Neuron (in vitro differentiated cells): ENCODE data around the gene FASTKD2.

Experiments
- H2AFZ ChIP-seq: one replicate; pipeline ENCODE4 v1.6.1; 2013; ENCODE audit warnings: low read depth, mild to moderate bottlenecking, inconsistent platforms, low read length, moderate library complexity
- H3K27me3 ChIP-seq: one replicate; pipeline ENCODE4 v1.6.1; 2013; ENCODE audit warnings: low read length; ENCODE audit not compliant: insufficient read depth
- H3K36me3 ChIP-seq: one replicate; pipeline ENCODE4 v1.6.1; 2013; ENCODE audit warnings: low read length; ENCODE audit not compliant: insufficient read depth
- H3K4me1 ChIP-seq: one replicate; pipeline ENCODE4 v1.6.1; 2013; ENCODE audit warnings: low read length; ENCODE audit not compliant: insufficient read depth
- H3K4me3 ChIP-seq: 2 replicates; pipeline ENCODE4 v1.5.1; 2013; ENCODE audit warnings: mild to moderate bottlenecking, low read length, moderate library complexity
- H3K9me3 ChIP-seq: one replicate; pipeline ENCODE4 v1.6.1; 2013; ENCODE audit warnings: low read length

The FASTKD2 gene

DNA sequence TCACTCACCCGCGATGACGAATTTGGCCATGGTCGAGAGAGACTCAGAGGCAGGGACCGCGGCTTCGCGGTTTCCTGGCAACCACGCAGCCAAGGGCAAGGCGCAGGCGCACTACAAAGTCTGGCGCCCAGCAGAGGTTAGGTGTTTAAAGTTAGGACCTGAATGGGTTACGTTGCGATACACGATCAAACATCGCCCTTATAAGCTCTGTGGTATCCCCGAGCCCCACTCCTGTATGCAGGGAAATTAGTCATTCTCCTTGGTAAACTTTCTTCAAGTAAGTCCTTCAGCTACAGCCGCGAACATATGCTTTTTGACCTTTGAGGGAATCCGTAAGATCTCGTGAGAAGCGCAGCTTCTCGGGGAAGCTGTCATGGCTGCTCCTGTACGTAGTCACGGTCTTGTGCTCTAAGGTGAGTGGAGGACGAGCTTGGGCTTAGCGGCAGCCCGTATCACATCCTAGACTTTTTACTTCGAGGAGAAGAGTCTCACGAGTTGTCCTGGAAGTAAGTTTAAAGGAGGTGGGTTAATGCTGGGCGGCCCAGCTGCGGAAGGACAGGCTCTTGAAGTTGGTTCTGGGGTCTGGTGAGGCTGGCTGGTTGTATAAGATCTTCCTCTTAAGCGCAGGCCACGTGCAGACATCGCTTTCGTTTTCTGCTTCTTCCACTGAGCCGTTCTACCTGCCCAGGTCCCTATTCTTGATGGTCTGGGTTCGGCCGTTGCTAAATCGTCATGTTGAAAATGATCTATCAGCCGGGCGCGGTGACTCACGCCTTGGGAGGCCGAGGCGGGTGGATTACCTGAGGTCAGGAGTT lies at the start of gene FASTKD2, which contains the start of gene MDH1B:
TSS of gene FASTKD2 (plus strand) at position 365 of the 815 bp plus-strand sequence. CDS start 1,088 bp downstream, outside the sequence.
TSS of gene MDH1B (minus strand) at position 87 of the 815 bp plus-strand sequence. CDS start at position 30, 57 bp downstream.
- Histone ChIP-seq H2AFZ (peak within 1 kb of the TSS; percentile 98), H3K27me3 (no peaks in the 10 kb centered on the region), H3K4me3 (peak within 1 kb of the TSS; percentile 60), H3K9me3 (no peaks in the 10 kb centered on the region), H3K4me1 (peaks cover 10% of the 10 kb centered on the region), H3K36me3 (peaks cover 24% of the 10 kb centered on the region)

DNA sequence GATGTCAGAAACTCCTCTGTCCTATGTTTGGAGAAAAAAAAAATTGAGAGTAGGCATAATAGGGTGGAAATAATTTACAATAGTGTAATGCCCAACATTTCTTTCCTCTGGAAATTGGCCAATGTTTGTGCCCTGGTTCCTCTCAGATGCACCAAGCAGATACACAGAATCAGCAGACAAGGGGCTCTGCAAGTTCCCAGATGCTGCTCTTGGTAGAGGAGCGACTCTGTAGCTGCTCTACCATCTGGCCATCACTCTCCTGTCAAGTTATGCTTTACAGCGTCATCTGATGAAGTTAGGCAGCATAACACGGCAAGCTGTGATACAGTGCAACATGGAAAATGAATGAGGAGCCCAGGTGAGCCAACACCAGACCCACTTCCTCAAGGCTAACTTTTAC lies 48.8 kb upstream of the FASTKD2 start:
- H3K4me1 ChIP-seq = no peaks in the 10 kb centered on the region
- H3K36me3 ChIP-seq = no peaks in the 10 kb centered on the region
- H3K27me3 ChIP-seq = peaks cover 7% of the 10 kb centered on the region
- H3K4me3 ChIP-seq = no peak overlapping the region
- no peaks in the 10 kb centered on the region for H3K9me3 ChIP-seq
- no peak overlapping the region for H2AFZ ChIP-seq

GRCh38 chr2:206718296-206718695 lies 47.1 kb upstream of the FASTKD2 start, which contains the start of gene DYTN:
Gene DYTN (minus strand): TSS chr2:206718396. CDS start chr2:206718279, 117 bp downstream.
- Histone ChIP-seq H3K9me3 (no peaks in the 10 kb centered on the region), H3K4me1 (no peaks in the 10 kb centered on the region), H3K36me3 (no peaks in the 10 kb centered on the region), H3K27me3 (no peaks in the 10 kb centered on the region), H3K4me3 (no peak within 1 kb of the TSS), H2AFZ (no peak within 1 kb of the TSS)

GRCh38 chr2:206721256-206721920 lies 44.0 kb upstream of the FASTKD2 start:
- Histone ChIP-seq H2AFZ (no peak overlapping the region), H3K4me1 (no peaks in the 10 kb centered on the region), H3K4me3 (no peak overlapping the region), H3K36me3 (no peaks in the 10 kb centered on the region), H3K9me3 (no peaks in the 10 kb centered on the region), H3K27me3 (no peaks in the 10 kb centered on the region)

DNA sequence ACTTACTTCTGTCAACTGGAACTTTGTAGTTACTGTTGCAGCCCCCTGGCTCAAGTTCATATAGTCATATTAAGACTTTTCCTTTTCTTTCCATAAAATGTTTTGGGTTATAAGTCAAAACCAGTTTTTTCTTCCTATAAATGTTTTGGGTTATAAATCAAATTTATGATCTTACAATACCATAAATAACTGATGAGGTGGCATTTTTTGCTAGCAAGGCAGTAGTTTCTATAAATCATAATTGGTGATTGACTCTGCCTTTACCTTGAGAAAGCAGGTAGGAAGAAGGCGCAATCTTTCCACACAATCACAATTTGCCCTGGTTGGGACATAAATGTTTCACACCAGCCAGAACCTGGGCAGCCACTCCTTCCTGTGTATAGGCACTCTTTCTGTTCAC lies 42.1 kb upstream of the FASTKD2 start:
- Histone ChIP-seq H3K27me3 (no peaks in the 10 kb centered on the region), H3K4me1 (no peaks in the 10 kb centered on the region), H2AFZ (no peak overlapping the region)

DNA sequence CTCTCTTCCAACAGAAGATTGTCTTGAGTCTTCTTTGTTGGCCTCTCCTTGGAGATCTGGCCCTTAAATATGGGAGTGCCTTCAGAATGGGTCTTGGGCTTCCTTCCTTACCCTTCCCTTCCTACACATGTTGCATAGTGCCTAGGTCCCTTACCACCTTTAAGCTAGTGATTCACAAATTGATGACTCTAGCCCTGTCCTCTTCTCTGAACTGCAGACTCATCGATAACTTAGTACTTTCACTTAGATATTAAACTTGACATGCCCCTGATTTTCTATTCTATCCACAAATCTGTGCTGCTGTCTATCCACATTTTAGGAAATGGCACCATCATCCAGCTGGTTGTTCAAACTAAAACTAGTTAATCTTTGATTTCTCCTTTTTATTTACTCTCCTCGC lies 38.1 kb upstream of the FASTKD2 start:
- Histone ChIP-seq H3K9me3 (no peaks in the 10 kb centered on the region), H3K36me3 (no peaks in the 10 kb centered on the region), H3K27me3 (no peaks in the 10 kb centered on the region), H3K4me3 (no peak overlapping the region), H2AFZ (no peak overlapping the region), H3K4me1 (no peaks in the 10 kb centered on the region)

More for the DNA sequence above, 42.1 kb upstream of the FASTKD2 start:
- no peak overlapping the region for H3K4me3 ChIP-seq
- H3K9me3 ChIP-seq = no peaks in the 10 kb centered on the region
- no peaks in the 10 kb centered on the region for H3K36me3 ChIP-seq

GRCh38 chr2:206728277-206729199 lies 36.9 kb upstream of the FASTKD2 start:
- Histone ChIP-seq H3K9me3 (no peaks in the 10 kb centered on the region), H3K36me3 (no peaks in the 10 kb centered on the region), H3K4me3 (no peak overlapping the region), H2AFZ (no peak overlapping the region), H3K4me1 (no peaks in the 10 kb centered on the region), H3K27me3 (no peaks in the 10 kb centered on the region)

- H3K4me3 ChIP-seq = no peak overlapping the region
- H3K4me1 ChIP-seq = no peaks in the 10 kb centered on the region
- no peaks in the 10 kb centered on the region for H3K27me3 ChIP-seq
Measured at GRCh38 chr2:206733341-206733740, 32.1 kb upstream of the FASTKD2 start.

DNA sequence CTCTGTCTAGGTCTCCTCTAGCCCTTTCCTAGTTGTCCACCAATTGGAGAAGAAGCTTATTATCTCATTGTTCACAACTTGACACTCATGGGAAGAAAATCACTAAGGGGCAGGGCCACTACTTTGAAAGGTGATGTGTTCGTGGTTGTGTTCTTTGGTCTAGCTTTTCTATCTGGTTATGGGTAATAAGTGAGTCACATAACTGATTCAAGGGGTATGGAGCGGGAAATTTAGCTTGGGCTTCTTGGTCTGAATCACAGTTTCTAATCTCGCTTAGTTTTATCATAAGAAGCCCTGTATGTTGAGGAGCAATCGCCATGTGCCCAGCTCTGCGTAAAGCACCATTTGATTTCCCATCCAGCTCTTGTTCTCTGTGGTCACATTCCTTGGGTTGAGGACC lies 28.5 kb upstream of the FASTKD2 start:
- Histone ChIP-seq H2AFZ (no peak overlapping the region), H3K27me3 (no peaks in the 10 kb centered on the region), H3K36me3 (no peaks in the 10 kb centered on the region), H3K4me1 (no peaks in the 10 kb centered on the region), H3K4me3 (no peak overlapping the region), H3K9me3 (no peaks in the 10 kb centered on the region)

More at GRCh38 chr2:206733341-206733740, 32.1 kb upstream of the FASTKD2 start:
- Histone ChIP-seq H3K9me3 (no peaks in the 10 kb centered on the region), H2AFZ (no peak overlapping the region), H3K36me3 (no peaks in the 10 kb centered on the region)

DNA sequence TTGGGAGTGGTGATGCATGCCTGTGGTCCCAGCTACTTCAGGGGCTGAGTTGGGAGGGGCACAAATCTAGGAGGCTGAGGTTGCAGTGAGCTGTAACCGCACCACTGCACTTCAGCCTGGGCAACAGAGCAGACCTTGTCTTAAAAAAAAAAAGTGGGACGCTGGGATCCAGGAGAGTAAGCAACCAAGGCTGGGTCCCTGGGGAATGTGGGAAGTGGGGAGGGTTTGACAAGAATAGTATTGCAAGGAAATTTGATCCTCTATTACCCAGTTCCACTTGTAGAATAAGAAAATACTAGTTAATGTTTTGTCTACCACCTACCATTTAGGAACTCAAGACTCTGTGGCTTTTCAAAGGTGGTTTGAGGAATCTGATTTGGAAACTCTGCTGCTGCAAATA lies 26.1 kb upstream of the FASTKD2 start:
- Histone ChIP-seq H3K4me1 (no peaks in the 10 kb centered on the region), H3K27me3 (no peaks in the 10 kb centered on the region), H2AFZ (no peak overlapping the region), H3K4me3 (no peak overlapping the region), H3K36me3 (no peaks in the 10 kb centered on the region), H3K9me3 (no peaks in the 10 kb centered on the region)

DNA sequence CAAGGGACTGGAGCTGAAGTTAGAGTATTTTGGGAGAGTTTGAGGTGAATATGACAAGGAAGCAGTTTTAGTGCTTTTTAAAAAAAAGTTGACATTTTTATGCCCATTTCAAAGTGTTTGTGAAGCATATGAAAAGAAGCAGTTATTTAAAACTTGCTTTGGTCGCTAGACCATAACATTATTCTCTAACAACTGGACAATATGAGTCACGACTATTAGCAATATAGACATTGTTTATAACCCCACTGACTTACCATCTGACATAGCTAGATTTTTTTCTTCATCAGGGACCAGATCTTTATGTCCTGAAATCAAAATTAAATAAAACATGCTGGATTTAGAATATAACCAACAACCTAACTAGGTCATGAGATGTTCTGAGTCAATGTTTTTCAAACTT lies 24.6 kb upstream of the FASTKD2 start:
- H3K4me1 ChIP-seq = no peaks in the 10 kb centered on the region
- H3K9me3 ChIP-seq = no peaks in the 10 kb centered on the region
- H3K36me3 ChIP-seq = no peaks in the 10 kb centered on the region
- no peaks in the 10 kb centered on the region for H3K27me3 ChIP-seq
- H3K4me3 ChIP-seq = no peak overlapping the region
- H2AFZ ChIP-seq = no peak overlapping the region

DNA sequence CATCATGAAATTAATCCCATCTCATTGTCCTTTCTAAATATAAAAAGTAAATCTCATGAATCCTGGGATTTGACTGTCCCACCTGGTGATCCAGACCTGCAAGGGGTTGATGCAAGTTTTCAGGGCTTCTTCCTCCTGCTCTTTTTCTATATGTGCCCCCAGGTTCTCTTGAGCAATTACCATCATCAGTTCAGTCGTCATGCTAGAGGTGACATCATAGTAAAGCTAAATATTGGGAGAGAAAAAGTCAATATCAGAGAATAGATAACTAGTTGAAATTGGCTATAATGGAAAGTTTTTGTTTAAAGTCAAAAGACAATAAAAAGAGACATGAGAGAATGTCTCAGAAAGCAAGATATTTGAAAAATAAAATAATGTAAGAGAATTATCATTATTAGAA lies 8.6 kb upstream of the FASTKD2 start:
- Histone ChIP-seq H3K36me3 (no peaks in the 10 kb centered on the region), H3K9me3 (no peaks in the 10 kb centered on the region), H3K4me3 (no peak overlapping the region), H2AFZ (no peak overlapping the region), H3K4me1 (no peaks in the 10 kb centered on the region), H3K27me3 (no peaks in the 10 kb centered on the region)
